PC-9 (cell line): ENCODE data around the gene PEAK1. TPM values are rescaled to one million over a fixed set of nuclear protein-coding genes. Genes with fewer than 3 reads are reported as not detected.

Experiments
- BruUV-seq: library from RNA; stranded (reverse); fragments of 400-500 nt; replicated peaks from 2 replicates; lab custom pipeline; 2021; lab: Mats Ljungman, UMichigan
- CTCF ChIA-PET: fragments of 300-600 bp; sonication (Branson Sonifier 250); formaldehyde crosslinking; loops from one replicate; lab custom pipeline; 2022; ENCODE audit warnings: antibody characterized with exemption; lab: Charles Lee
- POLR2A ChIA-PET: fragments of 300-600 bp; sonication (Branson Sonifier 250); formaldehyde crosslinking; loops from one replicate; lab custom pipeline; 2022; ENCODE audit warnings: antibody characterized with exemption; ENCODE audit not compliant: unreplicated experiment; lab: Charles Lee
- DNase-seq, 2 experiments: peaks; one replicate each; pipeline versions ENCODE4 v3.0.0 to v3.0.0-alpha.2; 2015 to 2022; ENCODE audit warnings: mixed read lengths in 1 of 2
- H2AFZ ChIP-seq: fragments of 200-600 bp; sonication (generic); 2 replicates; pipeline ENCODE4 v1.8.1; 2017; ENCODE audit warnings: antibody characterized with exemption
- H3F3A ChIP-seq: fragments of 200-600 bp; sonication (generic); 2 replicates; pipeline ENCODE4 v1.8.1; 2017; ENCODE audit warnings: antibody characterized with exemption, mild to moderate bottlenecking, low read depth; ENCODE audit not compliant: insufficient read depth
- H3K27ac ChIP-seq: fragments of 200-600 bp; sonication (generic); 2 replicates; pipeline ENCODE4 v1.6.1; 2016; ENCODE audit warnings: mixed run types
- H3K27me3 ChIP-seq: fragments of 200-600 bp; sonication (generic); 2 replicates; pipeline ENCODE4 v1.6.1; 2016; ENCODE audit warnings: low read depth, mixed run types; ENCODE audit not compliant: insufficient read depth
- H3K36me3 ChIP-seq: fragments of 200-600 bp; sonication (generic); 2 replicates; pipeline ENCODE4 v1.6.1; 2016; ENCODE audit warnings: low read depth, mixed run types
- H3K4me1 ChIP-seq: fragments of 200-600 bp; sonication (generic); replicated peaks from 2 replicates; pipeline ENCODE4 v1.6.1; 2016; ENCODE audit warnings: mixed run types; ENCODE audit not compliant: insufficient read depth
- H3K4me2 ChIP-seq: fragments of 200-600 bp; sonication (generic); 2 replicates; pipeline ENCODE4 v1.6.1; 2017; ENCODE audit warnings: mixed run types
- H3K4me3 ChIP-seq: fragments of 200-600 bp; sonication (generic); 2 replicates; pipeline ENCODE4 v1.6.1; 2016; ENCODE audit warnings: mixed run types
- H3K79me2 ChIP-seq: fragments of 200-600 bp; sonication (generic); 2 replicates; pipeline ENCODE4 v1.6.1; 2017; ENCODE audit warnings: low read depth, mixed run types
- H3K9me2 ChIP-seq: fragments of 200-600 bp; sonication (generic); 2 replicates; pipeline ENCODE4 v1.8.1; 2017; ENCODE audit warnings: mild to moderate bottlenecking; ENCODE audit not compliant: insufficient read depth
- H3K9me3 ChIP-seq: fragments of 200-600 bp; sonication (generic); 2 replicates; pipeline ENCODE4 v1.8.1; 2016; ENCODE audit warnings: low read depth; ENCODE audit not compliant: insufficient read depth
- H4K20me1 ChIP-seq: fragments of 200-600 bp; sonication (generic); 2 replicates; pipeline ENCODE4 v1.8.1; 2017; ENCODE audit not compliant: insufficient read depth
- EZH2 ChIP-seq: fragments of 200-600 bp; sonication (generic); IDR thresholded peaks from 2 replicates; pipeline ENCODE4 v1.8.0; 2017; ENCODE audit warnings: antibody characterized with exemption, low read depth
- intact Hi-C: fragments of 100-400 bp; cut with micrococcal nuclease; formaldehyde crosslinking; loops from one replicate; pipeline ENCODE4 v1.10.0; 2022; ENCODE audit not compliant: unreplicated experiment
- total RNA-seq: library from RNA; stranded (reverse); gene quantifications from 2 replicates; pipeline ENCODE4 v1.2.3, GENCODE V29; 2021
- TF ChIP-seq, protein P1 (sequence below): fragments of 200-600 bp; sonication (generic); conservative IDR thresholded peaks from 2 replicates; pipeline ENCODE4 v1.6.1; 2017; ENCODE audit warnings: mixed run types, antibody characterized with exemption, mild to moderate bottlenecking, moderate library complexity

Gene PEAK1
- total RNA-seq, 1 experiment from 2014 or later, result 20.7 TPM

DNA sequence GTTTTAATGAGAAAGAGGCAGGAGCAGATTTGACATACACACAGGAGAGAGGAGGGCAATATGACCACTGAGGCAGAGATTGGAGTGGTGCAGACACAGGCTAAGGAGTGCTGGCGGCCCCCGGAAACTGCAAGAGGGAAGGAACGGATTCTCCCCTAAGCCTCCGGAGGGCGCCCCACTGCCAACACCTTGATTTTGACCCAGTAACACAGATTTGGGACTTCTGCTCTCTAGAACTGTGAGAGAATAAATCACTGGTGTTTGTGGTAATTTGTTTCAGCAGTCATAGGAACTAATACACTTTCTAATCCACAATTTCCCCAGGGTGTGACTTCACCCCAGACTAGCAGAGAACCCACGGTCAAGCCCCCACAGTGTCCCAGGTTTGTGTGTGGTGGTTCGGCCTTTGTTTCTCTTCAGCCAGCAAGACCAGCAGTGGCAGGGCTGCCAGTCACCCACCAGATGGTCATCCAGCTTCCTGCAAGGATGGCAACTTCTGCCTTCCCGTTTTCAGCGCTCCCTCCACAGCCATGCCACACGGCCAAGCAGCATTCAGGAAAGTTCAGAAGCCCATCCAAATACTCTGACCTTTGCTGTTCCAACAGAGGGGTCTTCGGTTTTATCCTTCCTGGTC lies 325.4 kb downstream of the PEAK1 start:
- no peaks in the 10 kb centered on the region for H3K27me3 ChIP-seq
- no TSS peak for BruUV-seq
- no peaks in the 10 kb centered on the region for H3K9me2 ChIP-seq
- DNase-seq, result no peak
- no peaks in the 10 kb centered on the region for H3K36me3 ChIP-seq
- H3K79me2 ChIP-seq, result no peaks in the 10 kb centered on the region
- no peaks in the 10 kb centered on the region for H3K4me1 ChIP-seq
- POLR2A ChIA-PET, result no interaction called here
- no peaks in the 10 kb centered on the region for H3K9me3 ChIP-seq
- no peaks in the 10 kb centered on the region for H3F3A ChIP-seq
- CTCF ChIA-PET, result no interaction called here
- no peak overlapping the region for H3K27ac ChIP-seq
- no peak overlapping the region for H2AFZ ChIP-seq
- TF ChIP-seq, protein P1, sequence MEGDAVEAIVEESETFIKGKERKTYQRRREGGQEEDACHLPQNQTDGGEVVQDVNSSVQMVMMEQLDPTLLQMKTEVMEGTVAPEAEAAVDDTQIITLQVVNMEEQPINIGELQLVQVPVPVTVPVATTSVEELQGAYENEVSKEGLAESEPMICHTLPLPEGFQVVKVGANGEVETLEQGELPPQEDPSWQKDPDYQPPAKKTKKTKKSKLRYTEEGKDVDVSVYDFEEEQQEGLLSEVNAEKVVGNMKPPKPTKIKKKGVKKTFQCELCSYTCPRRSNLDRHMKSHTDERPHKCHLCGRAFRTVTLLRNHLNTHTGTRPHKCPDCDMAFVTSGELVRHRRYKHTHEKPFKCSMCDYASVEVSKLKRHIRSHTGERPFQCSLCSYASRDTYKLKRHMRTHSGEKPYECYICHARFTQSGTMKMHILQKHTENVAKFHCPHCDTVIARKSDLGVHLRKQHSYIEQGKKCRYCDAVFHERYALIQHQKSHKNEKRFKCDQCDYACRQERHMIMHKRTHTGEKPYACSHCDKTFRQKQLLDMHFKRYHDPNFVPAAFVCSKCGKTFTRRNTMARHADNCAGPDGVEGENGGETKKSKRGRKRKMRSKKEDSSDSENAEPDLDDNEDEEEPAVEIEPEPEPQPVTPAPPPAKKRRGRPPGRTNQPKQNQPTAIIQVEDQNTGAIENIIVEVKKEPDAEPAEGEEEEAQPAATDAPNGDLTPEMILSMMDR, result 0 out of 2 replicates have a peak, but pooled peaks have one; percentile 30
- no peak for TF ChIP-seq EZH2
- H3K4me3 ChIP-seq, result no peak overlapping the region
- no peak overlapping the region for H3K4me2 ChIP-seq
- intact Hi-C loops, result no loop called here
- H4K20me1 ChIP-seq, result no peaks in the 10 kb centered on the region

DNA sequence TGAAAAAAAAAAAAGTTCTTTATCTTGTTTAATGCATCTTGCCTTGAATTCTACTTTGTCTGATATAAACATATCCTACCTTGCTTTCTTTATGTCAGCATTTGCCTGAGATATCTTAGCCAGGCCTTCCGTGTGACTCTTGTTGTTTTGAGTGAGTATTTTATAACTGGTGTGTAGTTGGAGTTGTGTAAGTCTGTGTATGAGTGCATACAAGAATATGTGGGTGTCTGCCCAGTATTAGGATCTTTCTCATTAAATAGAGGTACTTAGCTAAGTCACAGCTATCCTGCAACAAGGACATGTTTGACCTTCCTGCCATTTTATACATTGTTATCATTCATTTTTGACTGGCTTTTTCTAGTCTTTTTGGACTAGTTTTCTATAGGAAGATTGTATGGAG lies 326.5 kb downstream of the PEAK1 start:
- H3K4me1 ChIP-seq, result no peaks in the 10 kb centered on the region
- H3F3A ChIP-seq, result no peaks in the 10 kb centered on the region
- ChIA-PET POLR2A (interaction anchor here (0.7 kb wide), 1 partner anchor 12 kb away, joined by 9 read pairs; no protein-coding TSS in a partner anchor), CTCF (interaction anchor here (0.5 to 0.7 kb wide), 4 partner anchors 39 to 537 kb away, joined by 4 to 8 read pairs (median 7); no protein-coding TSS in a partner anchor)
- H4K20me1 ChIP-seq, result no peaks in the 10 kb centered on the region
- TF ChIP-seq EZH2, result no peak
- TF ChIP-seq, protein P1, result no peak
- no peaks in the 10 kb centered on the region for H3K9me2 ChIP-seq
- H3K79me2 ChIP-seq, result no peaks in the 10 kb centered on the region
- no peak overlapping the region for H3K4me2 ChIP-seq
- H3K36me3 ChIP-seq, result no peaks in the 10 kb centered on the region
- no peak overlapping the region for H3K27ac ChIP-seq
- no peak overlapping the region for H3K4me3 ChIP-seq
- H3K27me3 ChIP-seq, result no peaks in the 10 kb centered on the region
- BruUV-seq, result no TSS peak
- DNase-seq, result no peak
- no peak overlapping the region for H2AFZ ChIP-seq
- H3K9me3 ChIP-seq, result no peaks in the 10 kb centered on the region
- intact Hi-C loops, result no loop called here

GRCh38 chr15:77091097-77091496 lies 328.8 kb downstream of the PEAK1 start:
- Histone ChIP-seq H3K27me3 (no peaks in the 10 kb centered on the region), H3K4me3 (no peak overlapping the region), H3K36me3 (no peaks in the 10 kb centered on the region), H2AFZ (no peak overlapping the region), H3K27ac (no peak overlapping the region), H4K20me1 (no peaks in the 10 kb centered on the region), H3K79me2 (no peaks in the 10 kb centered on the region), H3K4me2 (no peak overlapping the region), H3F3A (no peaks in the 10 kb centered on the region), H3K9me2 (no peaks in the 10 kb centered on the region), H3K9me3 (no peaks in the 10 kb centered on the region), H3K4me1 (no peaks in the 10 kb centered on the region)
- BruUV-seq, result no TSS peak
- ChIA-PET POLR2A (no interaction called here), CTCF (no interaction called here)
- no peak for DNase-seq
- no peak for TF ChIP-seq EZH2
- TF ChIP-seq, protein P1, result no peak
- intact Hi-C loops, result no loop called here
